CD4-positive, alpha-beta memory T cell (primary cell): ENCODE data around the gene NXPE3. TPM values are rescaled to one million over a fixed set of nuclear protein-coding genes. Genes with fewer than 3 reads are reported as not detected.
A peak's percentile ranks its signal among the peaks of the same experiment; 100 is the strongest.

Experiments
- CTCF ChIA-PET: fragments of 350-600 bp; sonication (Branson Sonifier 250); formaldehyde crosslinking; loops from one replicate; lab custom pipeline; 2021; ENCODE audit warnings: inconsistent platforms; ENCODE audit not compliant: partially characterized antibody; lab: Charles Lee
- POLR2A ChIA-PET: fragments of 350-600 bp; sonication (Branson Sonifier 250); formaldehyde crosslinking; loops from one replicate; lab custom pipeline; 2021; ENCODE audit not compliant: partially characterized antibody; lab: Charles Lee
- DNase-seq, 5 donors: peaks; one replicate each; pipeline versions ENCODE4 v3.0.0 to v3.0.0-alpha.2; 2020 to 2022; ENCODE audit warnings: mixed read lengths in 1 of 5
- H3K27ac ChIP-seq: one replicate; pipeline ENCODE4 v1.7.0; 2013; ENCODE audit warnings: low read depth, low read length
- H3K27me3 ChIP-seq: 2 replicates; pipeline ENCODE4 v1.7.0; 2013; ENCODE audit warnings: mild to moderate bottlenecking, low read length, moderate library complexity; ENCODE audit not compliant: insufficient read depth
- H3K36me3 ChIP-seq: 2 replicates; pipeline ENCODE4 v1.7.0; 2013; ENCODE audit warnings: mild to moderate bottlenecking, low read length, moderate library complexity; ENCODE audit not compliant: insufficient read depth
- H3K4me1 ChIP-seq: 2 replicates; pipeline ENCODE4 v1.7.0; 2013; ENCODE audit warnings: mild to moderate bottlenecking, low read length, moderate library complexity; ENCODE audit not compliant: insufficient read depth
- H3K4me3 ChIP-seq, 2 donors: one replicate each; pipeline ENCODE4 v1.7.0; 2013; ENCODE audit warnings: low read length in 2 of 2, mild to moderate bottlenecking in 1 of 2
- H3K9me3 ChIP-seq, 2 donors: one replicate each; pipeline ENCODE4 v1.7.0; 2013; ENCODE audit warnings: low read length in 2 of 2, control low read depth in 1 of 2; ENCODE audit not compliant: control insufficient read depth in 1 of 2
- H3K27ac Mint-ChIP-seq, 7 donors: one replicate each; pipeline ENCODE4 v1.8.0; 2020 to 2021; ENCODE audit warnings: mixed read lengths in 7 of 7, mild to moderate bottlenecking in 6 of 7, inconsistent platforms in 3 of 7, moderate library complexity in 3 of 7
- H3K27me3 Mint-ChIP-seq, 2 donors: one replicate each; pipeline ENCODE4 v1.8.0; 2020 to 2021; ENCODE audit warnings: mixed read lengths in 2 of 2
- H3K36me3 Mint-ChIP-seq, 2 donors: one replicate each; pipeline ENCODE4 v1.8.0; 2020 to 2021; ENCODE audit warnings: mixed read lengths in 2 of 2, inconsistent platforms in 1 of 2, mild to moderate bottlenecking in 1 of 2
- H3K4me1 Mint-ChIP-seq, 4 donors: one replicate each; pipeline ENCODE4 v1.8.0; 2020 to 2021; ENCODE audit warnings: mixed read lengths in 4 of 4, mild to moderate bottlenecking in 1 of 4
- H3K4me3 Mint-ChIP-seq, 8 donors: one replicate each; pipeline ENCODE4 v1.8.0; 2020 to 2021; ENCODE audit warnings: mixed read lengths in 8 of 8, mild to moderate bottlenecking in 7 of 8, moderate library complexity in 6 of 8, inconsistent platforms in 3 of 8
- H3K9me3 Mint-ChIP-seq, 8 donors: one replicate each; pipeline ENCODE4 v1.8.0; 2020 to 2021; ENCODE audit warnings: mixed read lengths in 8 of 8, mild to moderate bottlenecking in 5 of 8, inconsistent platforms in 3 of 8, moderate library complexity in 1 of 8
- intact Hi-C: fragments of 100-400 bp; cut with micrococcal nuclease; formaldehyde crosslinking; loops from one replicate; pipeline ENCODE4 v1.15.1; 2023
- polyA plus RNA-seq, 2 donors: library from polyadenylated mRNA; unstranded; fragments of 300-500 nt; fragmentation: Illumina TruSeq; gene quantifications; one replicate each; pipeline ENCODE4 v1.2.3, GENCODE V29; 2021
- total RNA-seq, 2 experiments: library from RNA; stranded (reverse); gene quantifications; one replicate each; pipeline ENCODE4 v1.2.3, GENCODE V29; 2021

NXPE3 gene
- total and polyA plus RNA-seq, 4 experiments from 2014 or later, result 35.7 to 50.0 (median 36.7) TPM

GRCh38 chr3:101825904-101826445, 47.0 kb downstream of the NXPE3 start:
- no peak for DNase-seq
- peaks cover 0 to 1% (median 0%) of the 10 kb centered on the region in 8 donors for H3K9me3 Mint-ChIP-seq
- no peaks in the 10 kb centered on the region for H3K27me3 ChIP-seq
- H3K36me3 Mint-ChIP-seq, result peaks cover 12 to 14% of the 10 kb centered on the region in 2 donors
- ChIA-PET CTCF (interaction anchor here (1.0 to 3.2 kb wide), 5 partner anchors 12 to 399 kb away, joined by 3 to 10 read pairs (median 6); partner anchors contain the start of gene NFKBIZ), POLR2A (interaction anchor here (1.1 to 6.9 kb wide), 4 partner anchors 8 to 47 kb away, joined by 3 to 213 read pairs (median 12); partner anchors contain the start of genes NFKBIZ and NXPE3)
- peak overlapping the region; percentile 96 to 100 (median 98) for H3K27ac Mint-ChIP-seq
- intact Hi-C loops, result loop anchor here (5.0 kb wide), 1 partner anchor 111 kb away; no protein-coding TSS in a partner anchor
- H3K36me3 ChIP-seq, result peaks cover 7% of the 10 kb centered on the region
- H3K4me3 ChIP-seq, result no peak overlapping the region
- peaks cover 34 to 56% (median 43%) of the 10 kb centered on the region in 4 donors for H3K4me1 Mint-ChIP-seq
- peaks cover 40% of the 10 kb centered on the region for H3K4me1 ChIP-seq
- H3K27me3 Mint-ChIP-seq, result no peaks in the 10 kb centered on the region
- peak overlapping the region; percentile 92 for H3K27ac ChIP-seq
- H3K9me3 ChIP-seq, result no peaks in the 10 kb centered on the region
- H3K4me3 Mint-ChIP-seq, result peak overlapping the region in 6 of 8 donors; percentile 16 to 93 (median 85)

- Mint-ChIP-seq H3K27ac (peak overlapping the region; percentile 96 to 100 (median 98)), H3K4me1 (peaks cover 35 to 59% (median 44%) of the 10 kb centered on the region in 4 donors), H3K4me3 (peak overlapping the region; percentile 89 to 98 (median 94)), H3K27me3 (no peaks in the 10 kb centered on the region), H3K9me3 (no peaks in the 10 kb centered on the region), H3K36me3 (peaks cover 0 to 1% of the 10 kb centered on the region in 2 donors)
- Histone ChIP-seq H3K9me3 (no peaks in the 10 kb centered on the region), H3K36me3 (no peaks in the 10 kb centered on the region), H3K27me3 (no peaks in the 10 kb centered on the region), H3K27ac (peak overlapping the region; percentile 92), H3K4me1 (peaks cover 40% of the 10 kb centered on the region), H3K4me3 (peak overlapping the region; percentile 63 to 89)
- POLR2A ChIA-PET, result interaction anchor here (0.7 to 6.9 kb wide), 18 partner anchors 9 to 398 kb away, joined by 3 to 213 read pairs (median 6); partner anchors contain the start of genes CEP97, NFKBIZ, NXPE3 and PCNP
- intact Hi-C loops, result loop anchor here (1.0 to 5.0 kb wide), 2 partner anchors 23 to 110 kb away; no protein-coding TSS in a partner anchor
- DNase-seq, result peak; percentile 76 to 92 (median 80)
- CTCF ChIA-PET, result interaction anchor here (0.8 to 3.2 kb wide), 11 partner anchors 15 to 401 kb away, joined by 3 to 10 read pairs (median 6); partner anchors contain the start of genes CEP97 and NFKBIZ
Observed at GRCh38 chr3:101827211-101828174, 48.5 kb downstream of the NXPE3 start.

DNA sequence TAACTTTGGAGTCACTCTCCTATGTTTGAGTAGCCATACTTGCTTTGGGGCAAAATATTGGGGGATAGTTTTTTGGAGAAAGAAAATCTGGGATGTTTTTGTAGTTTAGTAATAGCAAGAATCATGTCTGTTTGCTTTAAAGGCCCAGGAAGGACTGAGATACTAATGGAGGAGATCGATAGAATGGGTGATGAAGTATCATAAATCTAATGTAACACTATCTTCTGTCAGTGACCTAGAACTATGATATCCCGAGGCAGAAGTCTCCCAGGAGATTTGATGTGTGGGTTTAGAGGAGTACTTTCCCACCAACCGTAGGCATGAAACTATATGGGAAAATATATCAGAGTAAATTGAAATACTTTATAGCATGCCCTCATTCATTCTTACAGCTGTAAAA, 49.3 kb downstream of the NXPE3 start:
- no peaks in the 10 kb centered on the region for H3K9me3 ChIP-seq
- H3K9me3 Mint-ChIP-seq, result no peaks in the 10 kb centered on the region
- CTCF ChIA-PET, result interaction anchor here (0.8 to 3.2 kb wide), 6 partner anchors 17 to 401 kb away, joined by 3 to 10 read pairs (median 6); partner anchors contain the start of genes CEP97 and NFKBIZ
- no peaks in the 10 kb centered on the region for H3K27me3 ChIP-seq
- peak overlapping the region; percentile 92 for H3K27ac ChIP-seq
- POLR2A ChIA-PET, result interaction anchor here (0.9 to 6.9 kb wide), 12 partner anchors 9 to 255 kb away, joined by 3 to 213 read pairs (median 8); partner anchors contain the start of genes CEP97, NFKBIZ, NXPE3 and PCNP
- peaks cover 0 to 1% of the 10 kb centered on the region in 2 donors for H3K36me3 Mint-ChIP-seq
- H3K27me3 Mint-ChIP-seq, result no peaks in the 10 kb centered on the region
- no peaks in the 10 kb centered on the region for H3K36me3 ChIP-seq
- peak in 1 of 5 donors; percentile 19 for DNase-seq
- peak overlapping the region; percentile 32 to 89 for H3K4me3 ChIP-seq
- intact Hi-C loops, result loop anchor here (5.0 kb wide), 1 partner anchor 109 kb away; no protein-coding TSS in a partner anchor
- H3K27ac Mint-ChIP-seq, result peak overlapping the region; percentile 96 to 100 (median 98)
- H3K4me1 Mint-ChIP-seq, result peaks cover 36 to 67% (median 50%) of the 10 kb centered on the region in 4 donors
- peak overlapping the region; percentile 89 to 98 (median 94) for H3K4me3 Mint-ChIP-seq
- H3K4me1 ChIP-seq, result peaks cover 41% of the 10 kb centered on the region

GRCh38 chr3:101828691-101829436, 49.9 kb downstream of the NXPE3 start:
- Histone ChIP-seq H3K27me3 (no peaks in the 10 kb centered on the region), H3K36me3 (no peaks in the 10 kb centered on the region), H3K4me3 (peak overlapping the region; percentile 32 to 89), H3K27ac (peak overlapping the region; percentile 92), H3K9me3 (no peaks in the 10 kb centered on the region), H3K4me1 (peaks cover 47% of the 10 kb centered on the region)
- Mint-ChIP-seq H3K9me3 (no peaks in the 10 kb centered on the region), H3K36me3 (peaks cover 0 to 2% of the 10 kb centered on the region in 2 donors), H3K4me3 (peak overlapping the region; percentile 89 to 98 (median 94)), H3K27me3 (no peaks in the 10 kb centered on the region), H3K27ac (peak overlapping the region; percentile 96 to 100 (median 98)), H3K4me1 (peaks cover 42 to 73% (median 56%) of the 10 kb centered on the region in 4 donors)
- CTCF ChIA-PET, result interaction anchor here (0.7 to 3.2 kb wide), 10 partner anchors 10 to 400 kb away, joined by 3 to 10 read pairs (median 6); partner anchors contain the start of genes CEP97 and NFKBIZ
- POLR2A ChIA-PET, result interaction anchor here (1.0 to 6.9 kb wide), 9 partner anchors 8 to 151 kb away, joined by 3 to 213 read pairs (median 8); partner anchors contain the start of genes CEP97, NFKBIZ and RPL24
- peak; percentile 30 to 82 (median 43) for DNase-seq
- intact Hi-C loops, result loop anchor here (5.0 kb wide), 1 partner anchor 108 kb away; no protein-coding TSS in a partner anchor

- H3K27ac ChIP-seq, result peak overlapping the region; percentile 92
- no peaks in the 10 kb centered on the region for H3K36me3 ChIP-seq
- peak overlapping the region; percentile 89 to 98 (median 94) for H3K4me3 Mint-ChIP-seq
- H3K36me3 Mint-ChIP-seq, result peaks cover 0 to 4% of the 10 kb centered on the region in 2 donors
- peaks cover 51% of the 10 kb centered on the region for H3K4me1 ChIP-seq
- intact Hi-C loops, result loop anchor here (5.0 kb wide), 1 partner anchor 108 kb away; no protein-coding TSS in a partner anchor
- H3K27me3 ChIP-seq, result no peaks in the 10 kb centered on the region
- POLR2A ChIA-PET, result interaction anchor here (1.0 to 6.9 kb wide), 5 partner anchors 19 to 152 kb away, joined by 3 to 213 read pairs (median 4); partner anchors contain the start of genes NFKBIZ and RPL24
- DNase-seq, result no peak
- H3K4me1 Mint-ChIP-seq, result peaks cover 46 to 78% (median 61%) of the 10 kb centered on the region in 4 donors
- no peaks in the 10 kb centered on the region for H3K9me3 Mint-ChIP-seq
- H3K27me3 Mint-ChIP-seq, result no peaks in the 10 kb centered on the region
- peak overlapping the region; percentile 96 to 100 (median 98) for H3K27ac Mint-ChIP-seq
- H3K4me3 ChIP-seq, result peak overlapping the region in 1 of 2 donors; percentile 7
- no peaks in the 10 kb centered on the region for H3K9me3 ChIP-seq
- CTCF ChIA-PET, result interaction anchor here (0.7 to 2.0 kb wide), 7 partner anchors 9 to 399 kb away, joined by 3 to 10 read pairs (median 6); partner anchors contain the start of gene NFKBIZ
Observed at GRCh38 chr3:101829437-101829830, 50.4 kb downstream of the NXPE3 start.
